ENCODE results near the gene MRPL18. TPM values are rescaled to one million over a fixed set of nuclear protein-coding genes. Genes with fewer than 3 reads are reported as not detected.
"Not testable (repeated sequence)": the region's sequence is repeated elsewhere in the genome, so short reads cannot be mapped to it uniquely, and the experiment has no call there.

The MRPL18 gene
- total RNA-seq, 1 donor from 2014 or later: 81.4 TPM

DNA sequence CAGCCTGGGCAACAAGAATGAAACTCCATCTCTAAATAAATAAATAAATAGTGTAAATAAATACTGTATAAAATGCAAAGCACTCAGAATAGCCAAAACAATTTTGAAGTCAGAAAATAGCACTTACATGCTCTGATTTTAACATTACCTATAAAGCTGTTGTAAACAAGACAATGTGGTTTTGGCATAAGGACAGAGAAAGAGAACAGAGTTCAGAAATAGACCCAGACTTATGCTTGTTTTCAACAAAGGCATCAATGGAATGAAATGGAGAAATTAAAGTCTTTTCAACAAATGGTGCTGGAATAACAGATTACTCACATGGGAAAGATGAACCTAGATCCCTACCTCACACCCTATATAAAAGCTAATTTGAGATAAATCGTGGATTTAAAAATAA, 18.1 kb upstream of the MRPL18 start:
- Histone ChIP-seq H3K36me3 (ENCODE audit: control insufficient read depth in 3 of 3, insufficient read depth in 3 of 3, low read length in 3 of 3) (peaks cover 9 to 32% (median 31%) of the 10 kb centered on the region in 3 donors), H3K27me3 (ENCODE audit: control insufficient read depth in 3 of 3, insufficient read depth in 3 of 3, low read length in 3 of 3) (no peaks in the 10 kb centered on the region), H3K4me1 (ENCODE audit: control insufficient read depth in 3 of 3, insufficient read depth in 3 of 3, low read length in 3 of 3) (no peaks in the 10 kb centered on the region), H3K4me3 (ENCODE audit: low read length in 3 of 3) (no peak overlapping the region), H3K9me3 (ENCODE audit: control insufficient read depth in 3 of 3, low read length in 3 of 3) (no peaks in the 10 kb centered on the region), H3K27ac (ENCODE audit: low read depth, low read length) (no peak overlapping the region), H3K9ac (ENCODE audit: low read depth in 1 of 3, low read length in 3 of 3) (no peak overlapping the region)

DNA sequence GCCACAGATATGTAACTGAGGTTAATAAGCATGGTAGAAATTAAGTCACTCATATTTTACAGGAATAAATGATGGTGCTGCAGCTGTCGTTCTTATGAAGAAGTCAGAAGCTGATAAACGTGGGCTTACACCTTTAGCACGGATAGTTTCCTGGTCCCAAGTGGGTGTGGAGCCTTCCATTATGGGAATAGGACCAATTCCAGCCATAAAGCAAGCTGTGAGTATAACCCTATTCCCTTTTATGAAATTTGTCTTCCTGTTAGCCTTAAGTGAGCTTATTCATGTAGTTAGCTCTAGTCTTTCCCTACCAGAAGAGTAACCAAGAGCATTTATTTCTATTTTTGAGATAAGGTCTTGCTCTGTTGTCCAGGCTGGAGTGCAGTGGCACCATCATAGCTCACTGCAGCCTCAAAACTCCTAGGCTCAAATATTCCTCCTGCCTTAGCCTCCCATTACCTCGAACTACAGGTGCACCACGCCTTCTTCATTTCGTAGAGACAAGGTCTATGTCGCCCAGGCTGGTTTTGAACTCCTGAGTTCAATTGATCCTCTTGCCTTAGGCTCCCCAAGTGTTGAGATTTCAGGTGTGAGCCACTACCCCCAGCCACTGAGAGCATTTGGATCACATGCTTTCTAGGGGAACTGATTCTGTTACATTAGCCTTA, 12.9 kb upstream of the MRPL18 start:
- H3K27me3 ChIP-seq (ENCODE audit: control insufficient read depth in 3 of 3, insufficient read depth in 3 of 3, low read length in 3 of 3): no peaks in the 10 kb centered on the region
- no peak overlapping the region for H3K27ac ChIP-seq (ENCODE audit: low read depth, low read length)
- peaks cover 34 to 56% (median 53%) of the 10 kb centered on the region in 3 donors for H3K36me3 ChIP-seq (ENCODE audit: control insufficient read depth in 3 of 3, insufficient read depth in 3 of 3, low read length in 3 of 3)
- H3K9ac ChIP-seq (ENCODE audit: low read depth in 1 of 3, low read length in 3 of 3): no peak overlapping the region
- H3K4me3 ChIP-seq (ENCODE audit: low read length in 3 of 3): no peak overlapping the region
- no peaks in the 10 kb centered on the region for H3K9me3 ChIP-seq (ENCODE audit: control insufficient read depth in 3 of 3, low read length in 3 of 3)
- no peaks in the 10 kb centered on the region for H3K4me1 ChIP-seq (ENCODE audit: control insufficient read depth in 3 of 3, insufficient read depth in 3 of 3, low read length in 3 of 3)

DNA sequence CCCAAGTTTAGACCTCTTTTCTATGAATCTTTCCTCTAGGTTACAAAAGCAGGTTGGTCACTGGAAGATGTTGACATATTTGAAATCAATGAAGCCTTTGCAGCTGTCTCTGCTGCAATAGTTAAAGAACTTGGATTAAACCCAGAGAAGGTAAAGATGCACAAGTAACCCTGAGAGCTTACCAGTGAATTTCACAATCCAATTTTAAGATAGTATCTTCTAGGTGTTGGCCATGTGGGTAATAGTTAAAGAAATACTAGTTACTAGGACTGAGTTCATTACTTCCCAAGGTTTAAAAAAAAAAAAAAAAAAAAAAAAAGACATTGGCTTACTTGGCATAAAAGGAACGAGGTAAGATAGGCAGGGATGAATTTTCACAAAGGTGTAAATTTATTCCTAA, 12.1 kb upstream of the MRPL18 start:
- Histone ChIP-seq H3K4me3 (ENCODE audit: low read length in 3 of 3) (no peak overlapping the region), H3K4me1 (ENCODE audit: control insufficient read depth in 3 of 3, insufficient read depth in 3 of 3, low read length in 3 of 3) (no peaks in the 10 kb centered on the region), H3K27me3 (ENCODE audit: control insufficient read depth in 3 of 3, insufficient read depth in 3 of 3, low read length in 3 of 3) (no peaks in the 10 kb centered on the region), H3K9ac (ENCODE audit: low read depth in 1 of 3, low read length in 3 of 3) (no peak overlapping the region), H3K27ac (ENCODE audit: low read depth, low read length) (no peak overlapping the region), H3K9me3 (ENCODE audit: control insufficient read depth in 3 of 3, low read length in 3 of 3) (no peaks in the 10 kb centered on the region), H3K36me3 (ENCODE audit: control insufficient read depth in 3 of 3, insufficient read depth in 3 of 3, low read length in 3 of 3) (peaks cover 41 to 64% (median 60%) of the 10 kb centered on the region in 3 donors)

DNA sequence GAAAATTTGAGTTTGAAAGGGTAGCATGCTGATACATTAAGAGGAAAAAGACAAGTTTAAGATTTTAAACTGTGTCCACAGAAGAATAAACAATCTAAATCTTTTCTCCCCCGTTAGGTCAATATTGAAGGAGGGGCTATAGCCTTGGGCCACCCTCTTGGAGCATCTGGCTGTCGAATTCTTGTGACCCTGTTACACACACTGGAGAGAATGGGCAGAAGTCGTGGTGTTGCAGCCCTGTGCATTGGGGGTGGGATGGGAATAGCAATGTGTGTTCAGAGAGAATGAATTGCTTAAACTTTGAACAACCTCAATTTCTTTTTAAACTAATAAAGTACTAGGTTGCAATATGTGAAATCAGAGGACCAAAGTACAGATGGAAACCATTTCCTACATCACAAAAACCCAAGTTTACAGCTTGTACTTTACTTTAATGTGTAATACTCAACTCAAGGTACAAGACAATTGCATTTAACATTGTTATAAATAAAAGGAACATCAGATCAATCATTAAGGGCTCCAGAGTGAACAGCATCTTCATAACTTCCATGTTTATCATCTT, 11.6 kb upstream of the MRPL18 start:
- Histone ChIP-seq H3K36me3 (ENCODE audit: control insufficient read depth in 3 of 3, insufficient read depth in 3 of 3, low read length in 3 of 3) (peaks cover 46 to 69% (median 64%) of the 10 kb centered on the region in 3 donors), H3K27ac (ENCODE audit: low read depth, low read length) (no peak overlapping the region), H3K9ac (ENCODE audit: low read depth in 1 of 3, low read length in 3 of 3) (no peak overlapping the region), H3K4me3 (ENCODE audit: low read length in 3 of 3) (no peak overlapping the region), H3K4me1 (ENCODE audit: control insufficient read depth in 3 of 3, insufficient read depth in 3 of 3, low read length in 3 of 3) (no peaks in the 10 kb centered on the region), H3K27me3 (ENCODE audit: control insufficient read depth in 3 of 3, insufficient read depth in 3 of 3, low read length in 3 of 3) (no peaks in the 10 kb centered on the region), H3K9me3 (ENCODE audit: control insufficient read depth in 3 of 3, low read length in 3 of 3) (no peaks in the 10 kb centered on the region)

DNA sequence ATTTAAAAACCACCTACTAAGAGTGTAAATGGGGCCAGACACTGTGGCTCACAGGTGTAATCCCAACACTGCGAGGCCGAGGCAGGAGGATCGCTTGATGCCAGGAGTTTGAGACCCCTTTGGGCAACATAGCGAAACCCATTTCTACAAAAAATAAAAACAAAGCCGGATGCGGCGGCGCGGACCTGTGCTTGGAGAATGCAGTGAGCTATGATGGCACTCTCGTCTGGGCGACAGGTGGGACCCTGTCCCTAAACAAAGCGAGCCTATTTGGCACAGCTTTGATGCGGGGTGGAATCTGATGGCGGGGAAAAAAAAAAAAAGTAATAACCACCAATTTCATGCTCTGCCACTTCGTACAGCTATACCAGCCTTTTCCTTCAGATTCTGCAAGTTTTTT, 2.0 kb upstream of the MRPL18 start:
- H3K4me3 ChIP-seq (ENCODE audit: low read length in 3 of 3): peak overlapping the region; percentile 95 to 99 (median 98)
- H3K9me3 ChIP-seq (ENCODE audit: control insufficient read depth in 3 of 3, low read length in 3 of 3): no peaks in the 10 kb centered on the region
- peaks cover 30 to 53% (median 38%) of the 10 kb centered on the region in 3 donors for H3K36me3 ChIP-seq (ENCODE audit: control insufficient read depth in 3 of 3, insufficient read depth in 3 of 3, low read length in 3 of 3)
- peak overlapping the region; percentile 92 for H3K27ac ChIP-seq (ENCODE audit: low read depth, low read length)
- peaks cover 19 to 38% (median 34%) of the 10 kb centered on the region in 3 donors for H3K4me1 ChIP-seq (ENCODE audit: control insufficient read depth in 3 of 3, insufficient read depth in 3 of 3, low read length in 3 of 3)
- H3K9ac ChIP-seq (ENCODE audit: low read depth in 1 of 3, low read length in 3 of 3): peak overlapping the region; percentile 93 to 97 (median 95)
- H3K27me3 ChIP-seq (ENCODE audit: control insufficient read depth in 3 of 3, insufficient read depth in 3 of 3, low read length in 3 of 3): no peaks in the 10 kb centered on the region

DNA sequence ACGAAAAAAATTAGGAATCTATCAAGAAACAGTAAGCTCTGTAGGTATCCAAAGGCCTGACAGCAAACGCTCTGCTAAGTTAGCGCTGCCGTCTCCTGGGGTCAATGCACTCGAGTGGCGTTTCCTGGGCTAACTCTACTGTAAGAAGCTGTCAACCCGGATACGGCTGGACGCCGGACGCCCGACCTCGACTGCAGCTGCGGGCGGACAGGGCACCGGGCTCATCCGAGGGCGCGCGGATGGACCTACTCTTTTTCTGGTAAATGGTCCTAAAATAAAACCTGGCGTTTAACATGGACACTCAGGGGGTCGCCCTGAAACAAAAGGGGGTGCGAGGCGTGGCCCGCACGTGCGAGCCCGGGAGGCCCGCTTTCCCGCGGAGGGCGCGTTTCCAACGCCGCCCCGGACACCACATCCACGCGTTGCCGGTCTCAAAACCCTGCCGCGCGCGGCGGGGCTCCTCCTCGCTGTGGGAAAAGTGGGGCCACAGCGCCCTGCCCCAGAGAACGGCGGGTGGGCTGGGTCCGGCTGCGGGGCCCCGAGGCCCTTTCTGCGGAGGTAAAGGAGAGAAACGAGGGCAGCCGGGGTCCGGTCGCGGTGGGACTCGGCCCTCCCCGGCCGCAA, 1.4 kb upstream of the MRPL18 start:
- H3K36me3 ChIP-seq (ENCODE audit: control insufficient read depth in 3 of 3, insufficient read depth in 3 of 3, low read length in 3 of 3): peaks cover 25 to 47% (median 34%) of the 10 kb centered on the region in 3 donors
- H3K4me1 ChIP-seq (ENCODE audit: control insufficient read depth in 3 of 3, insufficient read depth in 3 of 3, low read length in 3 of 3): peaks cover 19 to 38% (median 34%) of the 10 kb centered on the region in 3 donors
- H3K9ac ChIP-seq (ENCODE audit: low read depth in 1 of 3, low read length in 3 of 3): peak overlapping the region; percentile 93 to 97 (median 95)
- H3K9me3 ChIP-seq (ENCODE audit: control insufficient read depth in 3 of 3, low read length in 3 of 3): no peaks in the 10 kb centered on the region
- H3K27ac ChIP-seq (ENCODE audit: low read depth, low read length): peak overlapping the region; percentile 92
- H3K27me3 ChIP-seq (ENCODE audit: control insufficient read depth in 3 of 3, insufficient read depth in 3 of 3, low read length in 3 of 3): no peaks in the 10 kb centered on the region
- H3K4me3 ChIP-seq (ENCODE audit: low read length in 3 of 3): peak overlapping the region; percentile 95 to 99 (median 98)

DNA sequence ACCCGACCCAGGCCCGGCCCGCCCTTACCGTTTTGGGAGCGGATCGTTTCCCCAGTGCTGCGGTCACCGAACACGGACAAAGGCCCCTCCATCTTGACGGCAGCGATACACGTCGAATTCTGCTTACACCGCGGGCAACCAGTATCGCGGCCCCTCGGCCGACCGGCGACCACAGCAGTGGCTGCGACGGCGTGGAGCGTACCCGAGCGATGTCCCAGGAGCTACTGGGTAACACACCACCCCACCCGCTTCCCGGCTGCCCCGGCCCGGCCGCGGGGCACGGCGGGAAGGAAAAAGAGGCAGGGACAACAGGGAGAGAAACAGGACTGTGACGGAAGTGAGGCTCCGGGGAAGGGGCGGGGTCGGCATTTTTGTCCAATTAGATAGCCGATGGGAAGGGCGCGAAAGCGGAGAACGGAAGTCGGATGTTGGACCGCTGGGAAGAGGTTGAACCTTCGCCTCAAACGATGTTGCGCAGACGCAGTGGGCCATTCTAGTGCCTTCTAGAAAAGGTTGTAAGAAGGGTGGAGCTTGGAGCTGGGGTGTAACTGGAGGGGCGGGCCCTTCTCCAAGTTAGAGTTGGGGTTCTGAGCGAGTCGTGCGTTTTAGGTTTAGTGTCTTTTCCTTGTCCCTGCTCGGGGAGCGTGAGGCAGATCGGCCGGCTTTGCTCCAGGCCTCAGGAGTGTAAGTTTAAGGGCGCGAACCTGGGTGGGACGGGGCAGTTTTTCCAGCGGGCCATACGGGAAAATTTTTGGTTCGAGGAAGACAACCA, 704 bp upstream of the MRPL18 start, which contains the start of gene TCP1:
TSS of gene TCP1 (minus strand) at position 226 of the 772 bp plus-strand sequence. CDS start at position 92, 134 bp downstream.
- no peaks in the 10 kb centered on the region for H3K27me3 ChIP-seq (ENCODE audit: control insufficient read depth in 3 of 3, insufficient read depth in 3 of 3, low read length in 3 of 3)
- peaks cover 23 to 44% (median 31%) of the 10 kb centered on the region in 3 donors for H3K36me3 ChIP-seq (ENCODE audit: control insufficient read depth in 3 of 3, insufficient read depth in 3 of 3, low read length in 3 of 3)
- peak within 1 kb of the TSS; percentile 95 to 98 (median 97) for H3K9ac ChIP-seq (ENCODE audit: low read depth in 1 of 3, low read length in 3 of 3)
- H3K4me1 ChIP-seq (ENCODE audit: control insufficient read depth in 3 of 3, insufficient read depth in 3 of 3, low read length in 3 of 3): peaks cover 19 to 38% (median 34%) of the 10 kb centered on the region in 3 donors
- peak within 1 kb of the TSS; percentile 95 to 99 (median 98) for H3K4me3 ChIP-seq (ENCODE audit: low read length in 3 of 3)
- no peaks in the 10 kb centered on the region for H3K9me3 ChIP-seq (ENCODE audit: control insufficient read depth in 3 of 3, low read length in 3 of 3)
- peak within 1 kb of the TSS; percentile 92 for H3K27ac ChIP-seq (ENCODE audit: low read depth, low read length)

DNA sequence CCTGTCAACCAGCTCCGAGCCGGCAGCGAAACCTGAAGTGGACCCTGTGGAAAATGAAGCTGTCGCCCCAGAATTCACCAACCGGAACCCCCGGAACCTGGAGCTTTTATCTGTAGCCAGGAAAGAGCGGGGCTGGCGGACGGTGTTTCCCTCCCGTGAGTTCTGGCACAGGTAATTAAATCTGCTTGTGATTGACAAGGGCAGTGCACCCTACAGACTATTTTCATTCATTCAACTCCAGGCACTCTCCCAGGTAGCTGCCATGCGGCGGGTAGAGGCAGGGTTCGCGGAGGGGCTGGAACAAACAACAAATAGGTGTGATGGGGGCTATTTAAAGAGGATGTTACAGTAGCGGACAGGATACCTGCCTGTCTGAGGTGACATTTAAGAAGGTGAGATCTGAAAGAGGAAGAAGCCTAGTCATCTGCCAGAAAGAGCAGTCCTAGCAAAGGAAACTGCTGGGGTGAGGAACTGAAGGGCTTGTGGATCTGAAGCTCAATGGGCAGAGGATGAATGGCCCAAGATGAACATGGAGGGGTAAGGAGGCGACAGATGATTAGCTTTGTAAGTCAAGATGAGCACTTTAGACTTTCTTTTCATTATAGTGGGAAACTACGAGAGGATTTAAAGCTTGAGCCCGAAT, 810 bp downstream of the MRPL18 start:
- peak overlapping the region; percentile 95 to 98 (median 97) for H3K9ac ChIP-seq (ENCODE audit: low read depth in 1 of 3, low read length in 3 of 3)
- peaks cover 13 to 28% (median 17%) of the 10 kb centered on the region in 3 donors for H3K36me3 ChIP-seq (ENCODE audit: control insufficient read depth in 3 of 3, insufficient read depth in 3 of 3, low read length in 3 of 3)
- H3K27me3 ChIP-seq (ENCODE audit: control insufficient read depth in 3 of 3, insufficient read depth in 3 of 3, low read length in 3 of 3): no peaks in the 10 kb centered on the region
- peak overlapping the region; percentile 93 to 99 (median 98) for H3K4me3 ChIP-seq (ENCODE audit: low read length in 3 of 3)
- H3K9me3 ChIP-seq (ENCODE audit: control insufficient read depth in 3 of 3, low read length in 3 of 3): no peaks in the 10 kb centered on the region
- peak overlapping the region; percentile 92 for H3K27ac ChIP-seq (ENCODE audit: low read depth, low read length)
- peaks cover 19 to 36% (median 34%) of the 10 kb centered on the region in 3 donors for H3K4me1 ChIP-seq (ENCODE audit: control insufficient read depth in 3 of 3, insufficient read depth in 3 of 3, low read length in 3 of 3)

DNA sequence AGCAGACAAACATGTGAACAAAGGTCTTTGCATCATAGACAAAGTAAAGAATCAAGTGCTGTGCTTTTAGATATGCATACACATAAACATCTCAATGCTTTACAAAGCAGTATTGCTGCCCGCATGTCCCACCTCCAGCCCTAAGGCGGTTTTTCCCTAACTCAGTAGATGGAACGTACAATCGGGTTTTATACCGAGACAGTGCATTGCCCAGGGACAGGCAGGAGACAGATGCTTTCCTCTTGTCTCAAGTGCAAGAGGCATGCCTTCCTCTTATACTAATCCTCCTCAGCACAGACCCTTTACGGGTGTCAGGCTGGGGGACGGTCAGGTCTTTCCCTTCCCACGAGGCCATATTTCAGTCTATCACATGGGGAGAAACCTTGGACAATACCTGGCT, 4.7 kb downstream of the MRPL18 start:
- not testable (repeated sequence) for H3K27ac ChIP-seq (ENCODE audit: low read depth, low read length); H3K9ac ChIP-seq (ENCODE audit: low read depth in 1 of 3, low read length in 3 of 3); H3K4me3 ChIP-seq (ENCODE audit: low read length in 3 of 3); H3K9me3 ChIP-seq (ENCODE audit: control insufficient read depth in 3 of 3, low read length in 3 of 3); H3K27me3 ChIP-seq (ENCODE audit: control insufficient read depth in 3 of 3, insufficient read depth in 3 of 3, low read length in 3 of 3)
- Histone ChIP-seq H3K4me1 (ENCODE audit: control insufficient read depth in 3 of 3, insufficient read depth in 3 of 3, low read length in 3 of 3) (peaks cover 12 to 20% (median 19%) of the 10 kb centered on the region in 3 donors), H3K36me3 (ENCODE audit: control insufficient read depth in 3 of 3, insufficient read depth in 3 of 3, low read length in 3 of 3) (peaks cover 18 to 45% (median 30%) of the 10 kb centered on the region in 3 donors)
